Subcutaneous abdominal adipose tissue (tissue), 5 donors: ENCODE data around the gene SOS2.

Experiments used
- H3K27ac ChIP-seq: one replicate; pipeline ENCODE4 v1.7.0; 2013; ENCODE audit warnings: low read depth, mild to moderate bottlenecking, inconsistent platforms, low read length, moderate library complexity
- H3K27me3 ChIP-seq, 5 donors: one replicate each; pipeline ENCODE4 v1.7.0; 2013; ENCODE audit warnings: low read length in 5 of 5, inconsistent platforms in 1 of 5; ENCODE audit not compliant: control insufficient read depth in 5 of 5, insufficient read depth in 4 of 5
- H3K36me3 ChIP-seq, 5 donors: one replicate each; pipeline ENCODE4 v1.7.0; 2013; ENCODE audit warnings: low read length in 5 of 5; ENCODE audit not compliant: control insufficient read depth in 5 of 5, insufficient read depth in 5 of 5
- H3K4me1 ChIP-seq, 5 donors: one replicate each; pipeline ENCODE4 v1.7.0; 2013; ENCODE audit warnings: low read length in 5 of 5, mild to moderate bottlenecking in 3 of 5, moderate library complexity in 1 of 5; ENCODE audit not compliant: control insufficient read depth in 5 of 5, insufficient read depth in 5 of 5
- H3K4me3 ChIP-seq, 5 donors: one replicate each; pipeline ENCODE4 v1.7.0; 2013; ENCODE audit warnings: low read length in 5 of 5, low read depth in 1 of 5
- H3K9ac ChIP-seq, 5 donors: one replicate each; pipeline ENCODE4 v1.7.0; 2013; ENCODE audit warnings: low read length in 5 of 5, mild to moderate bottlenecking in 4 of 5, moderate library complexity in 3 of 5
- H3K9me3 ChIP-seq, 5 donors: one replicate each; pipeline ENCODE4 v1.7.0; 2013; ENCODE audit warnings: low read length in 5 of 5; ENCODE audit not compliant: control insufficient read depth in 5 of 5
- donor health status: healthy.
- donor health status: healthy.
- donor health status: healthy.
- donor health status: healthy.
- donor health status: healthy.

SOS2 gene

GRCh38 chr14:50091240-50091913 is 140.0 kb downstream of the SOS2 start:
- Histone ChIP-seq H3K9ac (no peak overlapping the region), H3K36me3 (peaks cover 0 to 6% (median 0%) of the 10 kb centered on the region in 5 donors), H3K4me3 (no peak overlapping the region), H3K27me3 (no peaks in the 10 kb centered on the region), H3K9me3 (no peaks in the 10 kb centered on the region), H3K27ac (no peak overlapping the region), H3K4me1 (peaks cover 0 to 4% (median 0%) of the 10 kb centered on the region in 5 donors)

- peaks cover 0 to 4% (median 0%) of the 10 kb centered on the region in 5 donors for H3K4me1 ChIP-seq
- peaks cover 0 to 6% (median 0%) of the 10 kb centered on the region in 5 donors for H3K36me3 ChIP-seq
- no peaks in the 10 kb centered on the region for H3K27me3 ChIP-seq
- no peaks in the 10 kb centered on the region for H3K9me3 ChIP-seq
- no peak overlapping the region for H3K9ac ChIP-seq
- no peak overlapping the region for H3K27ac ChIP-seq
- no peak overlapping the region for H3K4me3 ChIP-seq
These were observed 142.2 kb downstream of the SOS2 start for GRCh38 chr14:50089208-50089607.

GRCh38 chr14:50088731-50089130 is 142.6 kb downstream of the SOS2 start:
- H3K9ac ChIP-seq: no peak overlapping the region
- peaks cover 0 to 6% (median 0%) of the 10 kb centered on the region in 5 donors for H3K36me3 ChIP-seq
- no peaks in the 10 kb centered on the region for H3K27me3 ChIP-seq
- no peaks in the 10 kb centered on the region for H3K9me3 ChIP-seq
- H3K27ac ChIP-seq: no peak overlapping the region
- H3K4me3 ChIP-seq: no peak overlapping the region
- peaks cover 0 to 4% (median 0%) of the 10 kb centered on the region in 5 donors for H3K4me1 ChIP-seq

- no peak overlapping the region for H3K27ac ChIP-seq
These were observed 143.3 kb downstream of the SOS2 start for GRCh38 chr14:50088117-50088515.

GRCh38 chr14:50087341-50088116 is 143.8 kb downstream of the SOS2 start:
- Histone ChIP-seq H3K9me3 (no peaks in the 10 kb centered on the region), H3K36me3 (peaks cover 0 to 6% (median 0%) of the 10 kb centered on the region in 5 donors), H3K4me3 (no peak overlapping the region), H3K9ac (no peak overlapping the region), H3K4me1 (peaks cover 0 to 4% (median 0%) of the 10 kb centered on the region in 5 donors), H3K27me3 (no peaks in the 10 kb centered on the region), H3K27ac (no peak overlapping the region)

More at GRCh38 chr14:50088117-50088515, 143.3 kb downstream of the SOS2 start:
- Histone ChIP-seq H3K9me3 (no peaks in the 10 kb centered on the region), H3K9ac (no peak overlapping the region), H3K4me1 (peaks cover 0 to 4% (median 0%) of the 10 kb centered on the region in 5 donors), H3K36me3 (peaks cover 0 to 6% (median 0%) of the 10 kb centered on the region in 5 donors), H3K4me3 (no peak overlapping the region), H3K27me3 (no peaks in the 10 kb centered on the region)

- Histone ChIP-seq H3K4me1 (no peaks in the 10 kb centered on the region), H3K36me3 (peaks cover 0 to 3% (median 0%) of the 10 kb centered on the region in 5 donors), H3K27ac (no peak overlapping the region), H3K9me3 (no peaks in the 10 kb centered on the region), H3K4me3 (no peak overlapping the region), H3K9ac (no peak overlapping the region), H3K27me3 (no peaks in the 10 kb centered on the region)
These were observed 145.1 kb downstream of the SOS2 start for GRCh38 chr14:50086321-50086711.

- H3K9ac ChIP-seq: no peak overlapping the region
- H3K4me1 ChIP-seq: no peaks in the 10 kb centered on the region
- no peak overlapping the region for H3K27ac ChIP-seq
- no peak overlapping the region for H3K4me3 ChIP-seq
- no peaks in the 10 kb centered on the region for H3K27me3 ChIP-seq
- H3K36me3 ChIP-seq: peaks cover 0 to 3% (median 0%) of the 10 kb centered on the region in 5 donors
- no peaks in the 10 kb centered on the region for H3K9me3 ChIP-seq
These were observed 145.6 kb downstream of the SOS2 start for GRCh38 chr14:50085570-50086320.

GRCh38 chr14:50084666-50085065 is 146.7 kb downstream of the SOS2 start:
- Histone ChIP-seq H3K9me3 (no peaks in the 10 kb centered on the region), H3K27me3 (no peaks in the 10 kb centered on the region), H3K36me3 (peaks cover 0 to 3% (median 0%) of the 10 kb centered on the region in 5 donors), H3K9ac (no peak overlapping the region), H3K4me3 (no peak overlapping the region), H3K4me1 (no peaks in the 10 kb centered on the region), H3K27ac (no peak overlapping the region)

- H3K4me3 ChIP-seq: no peak overlapping the region
- H3K27me3 ChIP-seq: no peaks in the 10 kb centered on the region
- peaks cover 0 to 1% (median 0%) of the 10 kb centered on the region in 5 donors for H3K36me3 ChIP-seq
- no peaks in the 10 kb centered on the region for H3K4me1 ChIP-seq
- H3K9ac ChIP-seq: no peak overlapping the region
- H3K9me3 ChIP-seq: no peaks in the 10 kb centered on the region
- H3K27ac ChIP-seq: no peak overlapping the region
These were observed 147.7 kb downstream of the SOS2 start for GRCh38 chr14:50083467-50084337.
